GM19455 (cell line): Measurements from ENCODE around the gene SLC36A3.
"Not testable (repeated sequence)": the region's sequence is repeated elsewhere in the genome, so short reads cannot be mapped to it uniquely, and the experiment has no call there.

ENCODE experiments used
- ATAC-seq: cut with Tn5 transposase; IDR thresholded peaks from one replicate; pipeline ENCODE4 v1.9.1; 2021; ENCODE audit not compliant: unreplicated experiment

Gene SLC36A3

DNA sequence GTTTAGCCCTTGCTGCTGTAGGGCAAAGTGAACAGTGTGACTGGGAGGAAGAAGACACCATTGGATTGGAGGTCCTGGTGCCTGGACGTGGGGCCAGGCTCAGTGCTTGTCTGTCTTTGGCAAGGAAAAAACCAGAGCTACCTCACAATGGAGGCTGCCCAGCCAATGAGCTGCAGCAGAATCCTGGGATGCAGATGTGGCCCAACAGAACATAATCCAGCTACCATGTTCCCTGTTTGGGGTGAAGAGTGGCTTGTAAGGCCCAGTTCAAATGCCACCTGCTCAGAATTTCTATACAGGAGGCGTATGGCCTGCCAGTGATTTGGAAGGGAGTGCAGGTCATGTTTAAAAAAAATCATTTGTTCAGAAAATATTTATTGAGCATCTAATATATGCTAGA, at the start of gene SLC36A3:
SLC36A3 (minus strand) TSS at position 101 of the 400 bp plus-strand sequence. CDS start 412 bp downstream, outside the sequence.
- no peak for ATAC-seq

DNA sequence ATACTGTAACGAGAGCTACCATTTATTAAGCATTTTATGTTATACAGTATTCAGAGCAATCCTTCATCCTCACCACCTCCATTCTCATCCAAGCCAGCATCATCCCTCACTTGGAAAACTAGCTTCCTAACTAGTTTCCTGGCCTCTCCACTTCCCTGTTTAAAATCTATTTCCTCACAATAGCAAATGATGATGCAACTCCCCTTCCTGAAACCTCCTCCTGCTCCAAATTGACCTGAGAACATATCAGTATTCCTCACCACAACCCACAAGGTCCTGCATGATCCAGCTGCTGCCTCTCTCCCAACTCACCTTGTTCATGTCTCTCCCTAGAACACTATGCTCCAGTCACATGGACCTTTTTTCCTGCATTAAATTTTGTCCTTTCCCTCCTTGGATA, 48.1 kb upstream of the SLC36A3 start:
- no peak for ATAC-seq

- ATAC-seq = no peak
Measured at GRCh38 chr5:151348789-151349188, 45.2 kb upstream of the SLC36A3 start.

GRCh38 chr5:151347369-151347768, 43.8 kb upstream of the SLC36A3 start, which contains the start of gene SLC36A2:
TSS of gene SLC36A2 (minus strand) at chr5:151347559. CDS start at chr5:151347460, 99 bp downstream.
- no peak for ATAC-seq

DNA sequence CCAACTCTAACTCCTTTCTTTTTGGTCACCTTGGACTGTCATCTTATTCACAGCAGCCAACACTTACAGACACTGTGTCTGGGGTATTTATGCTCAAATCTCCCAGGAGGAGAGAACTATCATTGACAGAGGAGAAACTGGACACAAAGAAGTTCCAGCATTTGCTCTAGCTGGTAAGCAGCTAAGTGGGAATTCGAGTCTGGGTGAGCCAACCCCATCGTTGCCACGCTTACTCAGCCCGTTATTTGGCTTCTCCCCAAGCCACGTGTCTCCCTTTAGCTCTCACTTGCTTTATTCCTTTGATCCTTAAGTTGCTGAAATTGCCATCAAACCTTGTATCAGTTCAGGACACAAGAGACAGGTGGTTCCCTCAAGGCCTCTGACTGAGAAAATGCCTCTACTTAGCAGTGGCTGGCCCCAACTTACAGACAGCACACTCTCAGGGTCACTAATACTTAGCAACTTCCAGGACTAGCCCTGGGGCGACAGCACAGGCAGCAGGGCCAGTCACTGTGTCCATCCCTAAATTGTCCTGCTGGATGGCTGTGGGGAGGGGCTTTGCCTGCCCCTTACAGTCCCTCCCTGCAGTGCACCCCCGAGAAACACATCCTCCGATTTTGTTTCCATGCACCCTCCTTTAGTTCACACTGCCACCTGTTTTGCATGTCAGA, 42.4 kb upstream of the SLC36A3 start:
- no peak for ATAC-seq

GRCh38 chr5:151345187-151345807, 41.7 kb upstream of the SLC36A3 start:
- no peak for ATAC-seq

- ATAC-seq = no peak
Measured at GRCh38 chr5:151344088-151344487, 40.5 kb upstream of the SLC36A3 start.

DNA sequence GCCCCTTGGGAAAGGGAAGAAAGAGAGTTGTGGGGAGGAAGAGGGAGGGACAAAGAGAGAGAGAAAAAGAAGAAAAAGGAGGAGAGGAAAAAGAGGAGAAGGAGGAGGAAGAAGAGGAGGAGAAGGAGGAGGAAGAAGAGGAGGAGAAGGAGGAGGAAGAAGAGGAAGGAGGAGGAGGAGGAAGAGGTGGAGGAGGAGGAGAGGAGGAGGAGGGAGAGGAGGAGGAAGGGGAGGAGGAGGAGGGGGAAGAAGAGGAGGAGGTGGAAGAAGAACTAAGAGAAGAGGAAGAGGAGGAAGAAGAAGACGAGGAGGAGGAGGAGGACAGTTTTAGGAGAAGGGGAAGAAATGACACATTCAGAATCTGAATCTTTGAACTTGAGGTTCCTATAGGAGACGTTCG, 36.4 kb upstream of the SLC36A3 start:
- ATAC-seq = no peak

DNA sequence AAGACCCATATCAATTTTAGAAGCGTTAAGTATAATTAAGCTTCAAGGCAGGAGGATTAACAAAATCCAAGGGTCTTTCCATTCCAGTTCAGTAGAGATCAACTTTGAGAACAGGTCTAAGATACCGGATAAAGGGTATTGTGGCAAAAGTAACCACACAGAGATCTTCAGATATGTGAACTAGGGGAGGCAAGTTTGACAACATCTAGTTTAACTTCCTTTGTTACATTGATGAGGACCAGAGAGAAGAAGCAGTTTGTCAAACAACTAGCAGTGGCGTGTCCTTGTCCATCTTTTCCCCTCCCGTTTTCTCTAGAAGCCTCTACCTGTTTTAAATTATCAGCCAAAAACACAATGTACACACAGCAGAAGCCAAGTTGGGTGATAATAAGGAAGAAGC, 35.2 kb upstream of the SLC36A3 start:
- no peak for ATAC-seq

DNA sequence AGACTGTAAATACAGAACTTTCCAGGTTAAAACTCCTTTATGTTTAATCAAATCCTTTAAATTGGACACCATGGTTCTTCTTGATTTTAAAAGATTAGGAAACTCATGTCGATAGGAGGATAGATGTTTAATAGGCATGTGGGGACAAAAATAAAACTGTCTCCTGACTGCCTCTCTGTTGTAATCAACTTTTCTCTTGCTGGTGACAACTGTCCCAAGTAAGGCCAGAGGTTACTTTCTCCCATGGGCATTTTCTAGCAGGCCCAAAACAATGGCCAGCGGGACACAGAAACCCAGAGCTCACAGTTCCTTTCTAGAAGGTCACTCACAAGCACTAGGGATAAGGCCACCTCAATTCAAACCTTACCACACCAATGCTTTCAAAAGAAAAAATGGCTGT, 29.3 kb upstream of the SLC36A3 start:
- ATAC-seq = no peak

DNA sequence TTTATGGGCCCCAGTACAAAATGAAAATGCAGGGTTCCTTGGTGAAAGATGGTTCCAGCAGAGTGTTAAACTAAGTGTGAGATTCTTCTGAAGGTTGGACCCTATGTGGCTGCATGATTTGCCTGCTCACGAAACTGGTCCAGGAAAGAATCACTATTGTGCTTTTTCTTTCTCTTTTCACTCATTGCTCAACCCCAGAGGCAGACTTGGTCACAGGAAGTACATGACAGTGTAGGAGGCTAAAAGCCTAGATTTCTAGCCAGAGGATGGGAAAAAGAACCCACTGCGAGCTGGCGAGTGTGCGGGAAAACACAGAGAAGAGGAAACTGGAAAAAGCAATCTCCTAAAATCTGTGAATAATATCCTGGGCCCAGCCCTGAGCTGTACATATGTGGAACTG, 25.2 kb upstream of the SLC36A3 start:
- no peak for ATAC-seq

DNA sequence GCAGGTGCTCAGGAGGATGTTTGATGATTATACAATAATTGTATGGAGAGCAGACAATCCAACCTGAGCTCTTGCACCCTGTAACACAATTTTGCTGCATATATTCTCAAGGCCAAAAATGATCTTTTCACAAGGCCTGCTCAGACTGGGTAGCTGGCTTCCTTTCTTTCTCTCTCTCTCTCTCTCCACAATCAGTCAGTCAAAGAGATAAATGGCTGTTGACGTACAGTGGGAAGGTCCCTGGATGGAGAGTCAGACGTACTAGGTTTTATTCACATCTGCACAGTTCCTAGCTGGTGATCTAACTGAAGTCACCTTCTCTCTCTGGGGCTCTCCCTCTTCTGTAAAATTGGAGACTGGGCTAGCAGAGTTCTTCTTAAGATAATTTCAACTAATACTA, 24.0 kb upstream of the SLC36A3 start:
- no peak for ATAC-seq

GRCh38 chr5:151326266-151326665, 22.7 kb upstream of the SLC36A3 start:
- ATAC-seq = no peak

GRCh38 chr5:151320481-151320880, 16.9 kb upstream of the SLC36A3 start:
- ATAC-seq = no peak

GRCh38 chr5:151318850-151319732, 15.5 kb upstream of the SLC36A3 start:
- peak; percentile 55 for ATAC-seq

- no peak for ATAC-seq
Measured at GRCh38 chr5:151317871-151318270, 14.3 kb upstream of the SLC36A3 start.

- peak; percentile 82 for ATAC-seq
Measured at GRCh38 chr5:151315998-151316597, 12.5 kb upstream of the SLC36A3 start.

GRCh38 chr5:151313357-151313756, 9.8 kb upstream of the SLC36A3 start:
- ATAC-seq = no peak

- no peak for ATAC-seq
Measured at GRCh38 chr5:151312756-151313324, 9.3 kb upstream of the SLC36A3 start.

GRCh38 chr5:151310932-151311331, 7.4 kb upstream of the SLC36A3 start:
- no peak for ATAC-seq

- not testable (repeated sequence) for ATAC-seq
Measured at GRCh38 chr5:151309821-151310220, 6.3 kb upstream of the SLC36A3 start.
